ENCODE data around the gene ECHS1. TPM values are rescaled to one million over a fixed set of nuclear protein-coding genes. Genes with fewer than 3 reads are reported as not detected.
"Not testable (repeated sequence)": the region's sequence is repeated elsewhere in the genome, so short reads cannot be mapped to it uniquely, and the experiment has no call there.

ECHS1 gene
- total RNA-seq, 1 experiment from 2014 or later = 63.6 TPM

GRCh38 chr10:133391249-133391635 is 18.1 kb upstream of the ECHS1 start:
- Histone ChIP-seq H3K4me3 (no peak overlapping the region), H3K27me3 (no peaks in the 10 kb centered on the region), H3K36me3 (no peaks in the 10 kb centered on the region), H3K4me1 (no peaks in the 10 kb centered on the region), H3K27ac (no peak overlapping the region), H3K9me3 (replicated peaks) (no peaks in the 10 kb centered on the region)
- DNase-seq = no peak

GRCh38 chr10:133390597-133391248 is 17.6 kb upstream of the ECHS1 start:
- Histone ChIP-seq H3K4me1 (no peaks in the 10 kb centered on the region), H3K36me3 (no peaks in the 10 kb centered on the region), H3K27ac (no peak overlapping the region), H3K9me3 (replicated peaks) (no peaks in the 10 kb centered on the region), H3K4me3 (no peak overlapping the region), H3K27me3 (no peaks in the 10 kb centered on the region)
- no peak for DNase-seq

DNA sequence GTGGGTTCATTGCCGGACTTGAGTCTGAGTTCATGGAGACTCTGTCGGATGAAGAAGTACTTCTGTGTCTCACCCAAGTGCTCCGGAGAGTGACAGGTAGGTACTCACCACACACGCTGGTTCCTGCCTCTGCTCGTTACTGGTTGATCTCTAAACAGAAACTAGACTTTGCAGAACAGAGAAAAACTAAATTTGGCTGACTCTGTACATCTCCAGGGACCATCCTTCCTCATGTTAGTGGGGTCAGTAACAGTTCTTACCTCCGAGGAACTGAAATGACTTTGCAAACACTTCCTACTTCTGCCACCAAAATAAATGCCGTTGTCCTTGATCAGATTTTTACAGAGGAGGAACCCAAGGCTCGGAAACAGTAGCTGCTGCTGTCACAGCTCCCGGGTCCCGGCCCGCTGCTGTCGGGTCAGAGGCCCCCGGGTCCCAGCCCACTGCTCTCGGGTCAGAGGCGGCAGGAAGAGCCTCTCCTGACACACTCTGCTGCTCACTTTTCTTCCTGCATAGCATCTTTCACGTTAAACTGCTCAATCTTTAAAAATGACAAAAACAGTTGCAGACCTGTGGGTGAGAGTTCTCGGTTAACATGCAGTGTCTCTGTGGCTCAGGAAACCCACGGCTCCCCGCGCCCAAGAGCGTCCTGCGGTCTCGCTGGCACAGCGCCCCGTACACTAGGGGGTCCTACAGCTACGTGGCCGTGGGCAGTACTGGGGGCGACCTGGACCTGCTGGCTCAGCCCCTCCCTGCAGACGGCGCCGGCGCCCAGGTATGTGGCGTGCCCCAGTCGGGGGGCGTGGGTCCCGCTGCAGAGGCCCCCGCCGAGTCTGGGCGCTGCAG is 16.0 kb upstream of the ECHS1 start:
- Histone ChIP-seq H3K4me1 (no peaks in the 10 kb centered on the region), H3K36me3 (no peaks in the 10 kb centered on the region), H3K27me3 (no peaks in the 10 kb centered on the region), H3K27ac (no peak overlapping the region), H3K4me3 (no peak overlapping the region), H3K9me3 (replicated peaks) (no peaks in the 10 kb centered on the region)
- no peak for DNase-seq

DNA sequence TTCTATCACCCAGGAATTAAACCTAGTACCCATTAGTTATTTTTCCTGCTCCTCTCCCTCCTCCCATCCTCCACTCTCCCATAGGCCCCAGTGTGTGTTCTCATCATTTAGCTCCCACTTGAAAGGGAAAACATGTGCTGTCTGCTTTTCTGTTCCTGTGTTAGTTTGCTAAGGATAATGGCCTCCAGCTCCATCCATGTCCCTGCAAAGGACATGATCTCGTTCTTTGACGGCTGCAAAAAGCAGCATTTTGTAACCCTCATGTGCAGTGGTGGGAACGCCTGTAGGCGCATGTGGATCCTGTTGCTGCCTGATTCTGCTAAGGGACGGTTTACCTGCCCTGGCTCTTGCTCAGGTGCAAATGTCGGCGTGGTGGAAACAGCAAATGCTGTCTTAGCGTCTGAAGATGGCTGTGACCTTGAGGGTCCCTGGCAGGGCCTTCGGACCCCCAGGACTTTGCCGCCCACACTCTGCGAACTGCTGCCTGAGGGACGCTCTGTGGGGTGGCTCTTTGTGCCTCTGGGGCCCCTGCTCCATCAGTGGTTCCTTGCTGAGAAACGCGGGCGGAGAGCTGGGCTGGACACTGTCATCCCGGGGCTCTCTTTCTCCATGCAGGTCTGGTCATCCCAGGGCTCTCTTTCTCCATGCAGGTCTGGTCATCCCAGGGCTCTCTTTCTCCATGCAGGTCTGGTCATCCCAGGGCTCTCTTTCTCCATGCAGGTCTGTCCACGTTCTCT is 15.2 kb upstream of the ECHS1 start:
- Histone ChIP-seq H3K36me3 (no peaks in the 10 kb centered on the region), H3K27ac (no peak overlapping the region), H3K4me3 (no peak overlapping the region), H3K4me1 (no peaks in the 10 kb centered on the region), H3K27me3 (no peaks in the 10 kb centered on the region), H3K9me3 (replicated peaks) (no peaks in the 10 kb centered on the region)
- DNase-seq = peak in 1 of 2 experiments; percentile 28

- H3K27ac ChIP-seq; H3K36me3 ChIP-seq; DNase-seq; H3K9me3 ChIP-seq (replicated peaks); H3K4me3 ChIP-seq; H3K4me1 ChIP-seq; H3K27me3 ChIP-seq: not testable (repeated sequence)
Measured at GRCh38 chr10:133386951-133387350, 13.8 kb upstream of the ECHS1 start.

DNA sequence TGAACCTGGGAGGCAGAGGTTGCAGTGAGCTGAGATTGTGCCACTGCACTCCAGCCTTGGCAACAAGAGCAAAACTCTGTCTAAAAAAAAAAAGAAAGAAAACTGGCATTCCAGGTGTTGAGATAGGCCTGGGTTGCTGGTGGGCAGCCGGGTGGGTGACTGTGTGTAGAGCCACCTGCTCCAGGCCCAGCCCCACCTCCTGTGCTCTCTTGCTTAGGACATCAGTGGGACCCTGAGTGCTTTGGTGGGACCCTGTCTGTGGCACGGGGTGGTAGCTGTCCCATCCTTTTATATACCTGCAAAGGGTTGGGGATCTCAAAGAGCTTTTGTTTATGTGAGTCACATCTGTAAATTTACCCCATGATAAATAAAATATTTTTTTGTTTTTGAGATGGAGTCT is 12.1 kb upstream of the ECHS1 start:
- no peaks in the 10 kb centered on the region for H3K36me3 ChIP-seq
- no peaks in the 10 kb centered on the region for H3K4me1 ChIP-seq
- H3K27ac ChIP-seq = no peak overlapping the region
- no peak overlapping the region for H3K4me3 ChIP-seq
- H3K9me3 ChIP-seq (replicated peaks) = no peaks in the 10 kb centered on the region
- DNase-seq = no peak
- H3K27me3 ChIP-seq = no peaks in the 10 kb centered on the region

GRCh38 chr10:133384071-133384470 is 10.9 kb upstream of the ECHS1 start:
- no peak for DNase-seq
- Histone ChIP-seq H3K9me3 (replicated peaks) (no peaks in the 10 kb centered on the region), H3K27me3 (no peaks in the 10 kb centered on the region), H3K4me3 (no peak overlapping the region), H3K4me1 (no peaks in the 10 kb centered on the region), H3K36me3 (no peaks in the 10 kb centered on the region), H3K27ac (no peak overlapping the region)

- DNase-seq = no peak
- Histone ChIP-seq H3K4me1 (no peaks in the 10 kb centered on the region), H3K27ac (no peak overlapping the region), H3K36me3 (no peaks in the 10 kb centered on the region), H3K4me3 (no peak overlapping the region), H3K9me3 (replicated peaks) (no peaks in the 10 kb centered on the region), H3K27me3 (no peaks in the 10 kb centered on the region)
Measured at GRCh38 chr10:133383551-133383950, 10.4 kb upstream of the ECHS1 start.

DNA sequence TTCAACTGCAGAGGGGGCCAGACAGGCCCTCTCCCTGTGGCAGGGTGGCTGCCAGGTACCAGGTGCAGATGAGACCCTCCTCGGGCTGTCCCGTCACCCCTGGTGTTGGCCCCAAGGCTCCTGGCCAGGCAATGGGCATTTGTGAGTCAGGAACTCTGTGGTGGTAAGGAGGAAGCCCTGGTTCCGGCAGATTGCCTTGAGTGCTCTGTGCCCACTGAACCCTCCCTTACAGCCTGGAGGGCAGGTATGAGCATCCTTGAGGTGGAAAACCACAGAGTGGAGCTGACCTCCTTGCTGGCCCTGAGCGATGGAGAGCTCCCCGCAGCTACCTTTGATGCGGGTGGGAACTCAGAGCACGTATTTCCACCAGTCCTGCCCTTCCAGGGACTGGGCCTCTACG is 7.9 kb upstream of the ECHS1 start:
- Histone ChIP-seq H3K36me3 (no peaks in the 10 kb centered on the region), H3K27ac (no peak overlapping the region), H3K4me3 (no peak overlapping the region), H3K27me3 (no peaks in the 10 kb centered on the region), H3K4me1 (no peaks in the 10 kb centered on the region), H3K9me3 (replicated peaks) (no peaks in the 10 kb centered on the region)
- no peak for DNase-seq

DNA sequence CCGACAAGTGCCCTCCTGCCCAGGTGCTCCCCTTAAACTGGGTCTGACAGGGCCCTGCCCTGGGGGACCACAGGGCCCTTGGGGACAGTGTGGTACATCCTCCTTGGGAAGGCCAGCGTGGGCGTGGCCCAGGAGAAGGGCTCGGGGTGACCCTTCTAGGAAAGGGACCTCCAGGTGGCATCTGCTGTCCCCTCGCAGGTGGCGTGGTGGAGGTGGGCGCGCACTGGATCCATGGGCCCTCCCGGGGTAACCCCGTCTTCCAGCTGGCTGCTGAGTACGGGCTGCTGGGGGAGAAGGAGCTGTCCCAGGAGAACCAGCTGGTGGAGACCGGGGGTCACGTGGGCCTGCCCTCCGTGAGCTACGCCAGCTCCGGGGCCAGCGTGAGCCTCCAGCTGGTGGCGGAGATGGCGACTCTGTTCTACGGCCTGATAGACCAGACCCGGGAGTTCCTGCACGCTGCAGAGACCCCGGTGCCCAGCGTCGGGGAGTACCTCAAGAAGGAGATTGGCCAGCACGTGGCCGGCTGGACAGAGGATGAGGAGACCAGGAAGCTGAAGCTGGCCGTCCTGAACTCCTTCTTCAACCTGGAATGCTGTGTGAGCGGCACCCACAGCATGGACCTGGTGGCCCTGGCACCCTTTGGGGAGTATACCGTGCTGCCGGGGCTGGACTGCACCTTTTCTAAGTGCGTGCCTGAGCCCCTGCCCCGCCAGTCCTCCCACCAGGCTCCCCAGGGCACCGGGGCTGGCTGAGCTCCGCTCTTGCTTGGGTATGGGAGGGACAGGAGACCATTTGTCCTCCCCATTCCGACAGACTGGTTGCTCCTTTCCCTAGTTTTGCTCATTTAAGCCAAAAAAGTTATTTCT is 6.9 kb upstream of the ECHS1 start:
- Histone ChIP-seq H3K4me1 (no peaks in the 10 kb centered on the region), H3K9me3 (replicated peaks) (no peaks in the 10 kb centered on the region), H3K4me3 (no peak overlapping the region), H3K36me3 (no peaks in the 10 kb centered on the region), H3K27me3 (no peaks in the 10 kb centered on the region), H3K27ac (no peak overlapping the region)
- no peak for DNase-seq

GRCh38 chr10:133379152-133379800 is 6.1 kb upstream of the ECHS1 start, which contains the start of gene PAOX:
Gene PAOX, plus strand, starts transcription at chr10:133379262. Its CDS starts 55 bp downstream, at chr10:133379317.
- Histone ChIP-seq H3K27me3 (no peaks in the 10 kb centered on the region), H3K36me3 (no peaks in the 10 kb centered on the region), H3K4me3 (peak within 1 kb of the TSS; percentile 63), H3K9me3 (replicated peaks) (no peaks in the 10 kb centered on the region), H3K4me1 (no peaks in the 10 kb centered on the region), H3K27ac (no peak within 1 kb of the TSS)
- DNase-seq = peak; percentile 21

- Histone ChIP-seq H3K27me3 (no peaks in the 10 kb centered on the region), H3K27ac (no peak overlapping the region), H3K36me3 (no peaks in the 10 kb centered on the region), H3K9me3 (replicated peaks) (no peaks in the 10 kb centered on the region), H3K4me3 (peak overlapping the region; percentile 63), H3K4me1 (no peaks in the 10 kb centered on the region)
- DNase-seq = peak; percentile 31 to 51
Measured at GRCh38 chr10:133378251-133379096, 5.3 kb upstream of the ECHS1 start.

DNA sequence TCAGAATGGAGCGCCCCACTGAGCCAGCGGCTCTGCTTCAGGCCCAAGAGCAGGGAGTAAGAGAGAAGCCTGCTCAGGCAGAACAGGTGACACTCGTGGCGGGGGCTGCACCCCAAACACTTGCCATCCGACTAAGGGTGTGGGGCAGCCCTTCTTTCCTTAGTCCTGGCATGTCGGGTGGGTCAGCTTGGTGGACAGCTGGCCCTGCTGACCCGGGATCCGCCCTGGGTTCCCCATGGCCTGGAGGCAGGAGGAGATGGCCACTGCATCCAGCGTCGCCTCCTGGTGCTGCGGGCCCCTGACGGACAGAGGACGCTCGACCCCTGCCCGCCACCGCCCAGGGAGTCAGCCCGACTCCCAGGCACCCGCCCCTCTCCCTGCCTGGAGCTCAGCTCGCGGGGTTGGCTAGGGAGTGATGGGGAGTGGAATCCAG is 4.7 kb upstream of the ECHS1 start:
- H3K27me3 ChIP-seq = no peaks in the 10 kb centered on the region
- no peak for DNase-seq

More for the DNA sequence above, 4.7 kb upstream of the ECHS1 start:
- Histone ChIP-seq H3K4me3 (peak overlapping the region; percentile 63), H3K4me1 (no peaks in the 10 kb centered on the region), H3K27ac (no peak overlapping the region), H3K9me3 (replicated peaks) (no peaks in the 10 kb centered on the region), H3K36me3 (no peaks in the 10 kb centered on the region)

Measured in SJCRH30 (cell line).